ENCODE results near the gene SLC25A45.

DNA sequence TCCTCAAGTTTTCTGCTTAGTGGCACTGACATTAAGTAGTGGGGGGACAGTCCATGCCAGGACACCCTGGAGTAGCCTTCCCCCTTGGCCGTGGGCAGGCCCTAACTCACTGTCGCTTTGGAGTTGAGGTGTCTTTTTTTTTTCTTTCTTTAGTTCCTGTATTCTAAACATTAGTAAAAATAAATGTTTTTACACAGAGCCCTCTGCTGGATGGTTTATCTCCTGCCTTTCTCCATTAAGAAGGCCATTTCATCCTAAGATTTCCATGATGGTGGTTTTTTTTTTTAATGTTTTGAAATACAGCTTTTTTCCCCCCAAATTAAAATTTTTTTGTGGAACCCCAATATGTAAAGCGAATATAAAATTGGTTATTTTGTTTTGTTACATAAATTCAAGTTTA is 29.7 kb downstream of the SLC25A45 start:
- no peak for TF ChIP-seq FOXM1 (IDR thresholded peaks at IDR 0.05; ENCODE audit: borderline replicate concordance)
- TF ChIP-seq SUZ12 (IDR thresholded peaks at IDR 0.05): no peak
- no peak for TF ChIP-seq CTBP1 (IDR thresholded peaks at IDR 0.05; ENCODE audit: borderline replicate concordance)
- no peak for TF ChIP-seq SP1 (IDR thresholded peaks at IDR 0.05)

Measured in HEK293T (cell line).